A549 (cell line): ENCODE data around the gene CD53. TPM values are rescaled to one million over a fixed set of nuclear protein-coding genes. Genes with fewer than 3 reads are reported as not detected.

Experiments
- ATAC-seq, 2 experiments: fragments of 200-7000 bp in 1 of 2; fragments of >200 bp in 1 of 2; cut with Nextera tagmentation in 1 of 2; cut with Tn5 transposase in 1 of 2; 3 replicates each; pipeline versions ENCODE4 v1.8.0 to v1.9.1; 2018 to 2020; ENCODE audit warnings: mild to moderate bottlenecking in 1 of 2, moderate library complexity in 1 of 2
- CTCF ChIA-PET: fragments of 300-600 bp; sonication (Branson Sonifier 250); formaldehyde crosslinking; extraction: SDS; loops from one replicate; lab custom pipeline; 2021; ENCODE audit warnings: antibody characterized with exemption, inconsistent platforms; lab: Yijun Ruan, JAX
- POLR2A ChIA-PET: fragments of 350-600 bp; formaldehyde crosslinking; extraction: SDS; loops from one replicate; lab custom pipeline; 2021; ENCODE audit warnings: antibody characterized with exemption, inconsistent platforms; lab: Yijun Ruan, JAX
- DNase-seq, 2 experiments: peaks; one replicate each; pipeline versions ENCODE4 v3.0.0 to v3.0.0-alpha.2; 2011 to 2016; ENCODE audit warnings: low read depth in 1 of 2, low spot score in 1 of 2
- FAIRE-seq: peaks from 2 replicates; lab custom pipeline; 2011; peaks lifted over from hg19 to GRCh38; lab: Jason Lieb, UNC
- H3K27ac ChIP-seq, 2 experiments: fragments of >200 bp; sonication (Bioruptor Twin); formaldehyde crosslinking; 3 replicates each; pipeline ENCODE4 v1.5.1; 2016 to 2017
- H3K4me1 ChIP-seq: fragments of >200 bp; sonication (Bioruptor Twin); formaldehyde crosslinking; 3 replicates; pipeline ENCODE4 v1.6.1; 2016
- H3K4me2 ChIP-seq: fragments of >200 bp; sonication (Bioruptor Twin); formaldehyde crosslinking; 3 replicates; pipeline ENCODE4 v1.6.1; 2016
- H3K4me3 ChIP-seq: fragments of >200 bp; sonication (Bioruptor Twin); formaldehyde crosslinking; 3 replicates; pipeline ENCODE4 v1.5.1; 2016
- H3K9me3 ChIP-seq: fragments of >200 bp; sonication (Bioruptor Twin); formaldehyde crosslinking; 3 replicates; pipeline ENCODE4 v1.6.1; 2016
- CBX2 ChIP-seq: fragments of 200-600 bp; sonication (generic); IDR thresholded peaks from 2 replicates; pipeline ENCODE4 v1.6.1; 2016; ENCODE audit warnings: low read depth, mild to moderate bottlenecking, borderline replicate concordance
- CHD4 ChIP-seq: fragments of 200-600 bp; sonication (generic); IDR thresholded peaks from 2 replicates; pipeline ENCODE4 v1.6.1; 2016; ENCODE audit warnings: antibody characterized with exemption, mild to moderate bottlenecking, borderline replicate concordance
- CTCF ChIP-seq: fragments of >200 bp; sonication (Bioruptor Twin); formaldehyde crosslinking; IDR thresholded peaks from 3 replicates; pipeline ENCODE4 v1.5.1; 2016
- EHMT2 ChIP-seq: fragments of 200-600 bp; sonication (generic); IDR thresholded peaks from 2 replicates; pipeline ENCODE4 v1.6.1; 2016; ENCODE audit warnings: antibody characterized with exemption, low read depth, mild to moderate bottlenecking, moderate library complexity
- EP300 ChIP-seq, 2 experiments: fragments of >200 bp; sonication (Bioruptor Twin); formaldehyde crosslinking; IDR thresholded peaks; 2 replicates in 1 of 2; 3 replicates in 1 of 2; pipeline ENCODE4 v1.6.1; 2016 to 2017
- FOSB ChIP-seq: fragments of 250-450 bp; sonication (Bioruptor Pico); IDR thresholded peaks from 2 replicates; pipeline ENCODE4 v1.5.0; 2020; ENCODE audit warnings: mild to moderate bottlenecking, moderate library complexity
- FOSL2 ChIP-seq, 2 experiments: fragments of 450-650 bp in 1 of 2; fragments of >200 bp in 1 of 2; sonication (Bioruptor Twin) in 1 of 2; formaldehyde crosslinking; IDR thresholded peaks; 2 replicates each; pipeline versions ENCODE4 v1.5.0 to v1.6.1; 2016 to 2020; ENCODE audit warnings: mild to moderate bottlenecking in 1 of 2, moderate library complexity in 1 of 2
- FOXS1 ChIP-seq: fragments of 250-450 bp; sonication (Bioruptor Pico); IDR thresholded peaks from 2 replicates; pipeline ENCODE4 v1.5.0; 2020; ENCODE audit warnings: mild to moderate bottlenecking, moderate library complexity
- GATA3 ChIP-seq: IDR thresholded peaks from 2 replicates; pipeline ENCODE4 v1.6.1; 2012; ENCODE audit warnings: borderline replicate concordance
- HDAC2 ChIP-seq: fragments of 200-600 bp; sonication (generic); IDR thresholded peaks from 2 replicates; pipeline ENCODE4 v1.6.1; 2016
- HEYL ChIP-seq: fragments of 250-450 bp; sonication (Bioruptor Pico); IDR thresholded peaks from 2 replicates; pipeline ENCODE4 v1.8.0; 2021; ENCODE audit warnings: mild to moderate bottlenecking, moderate library complexity
- HMGXB4 ChIP-seq: fragments of 250-450 bp; sonication (Bioruptor Pico); IDR thresholded peaks from 2 replicates; pipeline ENCODE4 v1.5.0; 2021; ENCODE audit warnings: mild to moderate bottlenecking, moderate library complexity, borderline replicate concordance
- HOXA7 ChIP-seq: fragments of 250-450 bp; sonication (Bioruptor Pico); IDR thresholded peaks from 2 replicates; pipeline ENCODE4 v1.5.0; 2020; ENCODE audit warnings: mild to moderate bottlenecking, moderate library complexity
- HOXB13 ChIP-seq: fragments of 250-450 bp; sonication (Bioruptor Pico); IDR thresholded peaks from 2 replicates; pipeline ENCODE4 v1.5.0; 2020; ENCODE audit warnings: low read depth, mild to moderate bottlenecking, moderate library complexity
- JUNB ChIP-seq: fragments of >200 bp; sonication (Bioruptor Twin); formaldehyde crosslinking; IDR thresholded peaks from 2 replicates; pipeline ENCODE4 v1.6.1; 2016
- KDM1A ChIP-seq: fragments of 200-600 bp; sonication (generic); IDR thresholded peaks from 2 replicates; pipeline ENCODE4 v1.6.1; 2016; ENCODE audit warnings: low read depth, mild to moderate bottlenecking
- KDM5A ChIP-seq: fragments of 200-600 bp; sonication (generic); IDR thresholded peaks from 2 replicates; pipeline ENCODE4 v1.6.1; 2016; ENCODE audit warnings: antibody characterized with exemption, mild to moderate bottlenecking
- NPAS2 ChIP-seq: fragments of 250-450 bp; sonication (Bioruptor Pico); IDR thresholded peaks from 2 replicates; pipeline ENCODE4 v1.8.0; 2022; ENCODE audit warnings: mild to moderate bottlenecking, moderate library complexity, borderline replicate concordance
- POLR2AphosphoS2 ChIP-seq: conservative IDR thresholded peaks from 2 replicates; pipeline ENCODE4 v1.6.1; 2012; ENCODE audit warnings: low read length, improper control_type of control experiment, inconsistent platforms
- RAD21 ChIP-seq, 2 experiments: fragments of >200 bp in 1 of 2; sonication (Bioruptor Twin) in 1 of 2; formaldehyde crosslinking in 1 of 2; IDR thresholded peaks in 1 of 2; conservative IDR thresholded peaks in 1 of 2; 2 replicates in 1 of 2; 3 replicates in 1 of 2; pipeline ENCODE4 v1.6.1; 2012 to 2018; ENCODE audit warnings: inconsistent platforms in 1 of 2
- RARB ChIP-seq: fragments of 250-450 bp; sonication (Bioruptor Pico); IDR thresholded peaks from 2 replicates; pipeline ENCODE4 v1.8.0; 2021; ENCODE audit warnings: mild to moderate bottlenecking, moderate library complexity
- RFX5 ChIP-seq: fragments of 450-650 bp; IDR thresholded peaks from 2 replicates; pipeline ENCODE4 v1.7.1; 2014; ENCODE audit warnings: antibody characterized with exemption, mild to moderate bottlenecking, moderate library complexity
- SREBF2 ChIP-seq: fragments of 450-650 bp; IDR thresholded peaks from 2 replicates; pipeline ENCODE4 v1.6.1; 2014; ENCODE audit warnings: mild to moderate bottlenecking, moderate library complexity
- TFCP2L1 ChIP-seq: fragments of 250-450 bp; sonication (Bioruptor Pico); IDR thresholded peaks from 2 replicates; pipeline ENCODE4 v1.5.0; 2021; ENCODE audit warnings: mild to moderate bottlenecking
- ZC3H11A ChIP-seq: fragments of 450-650 bp; IDR thresholded peaks from 2 replicates; pipeline ENCODE4 v1.6.1; 2014; ENCODE audit warnings: antibody characterized with exemption, mild to moderate bottlenecking
- ZFP36 ChIP-seq: fragments of 450-650 bp; IDR thresholded peaks from 2 replicates; pipeline ENCODE4 v1.6.1; 2014; ENCODE audit warnings: borderline replicate concordance; ENCODE audit not compliant: partially characterized antibody
- WGBS: methylation state at CpG from one replicate; pipeline ENCODE4 v1.1.6; 2017; ENCODE audit errors: missing lambda C conversion rate; 5-methylcytosine and 5-hydroxymethylcytosine counted together
- polyA plus RNA-seq, 4 experiments: library from polyadenylated mRNA; depleted of rRNA in 3 of 4; stranded (reverse); fragments of >200 nt; fragmentation: RNase III in 1 of 4; extraction: RNeasy Plus Mini Kit Qiagen cat#74134 plus additional on column Dnase treatment in 1 of 4; gene quantifications; 2 replicates in 3 of 4; 3 replicates in 1 of 4; pipeline ENCODE4 v1.2.3, GENCODE V29; 2011 to 2017

CD53 gene
- polyA plus RNA-seq, 2 of the 4 experiments (the other 2 are of a cell fraction), result not detected

DNA sequence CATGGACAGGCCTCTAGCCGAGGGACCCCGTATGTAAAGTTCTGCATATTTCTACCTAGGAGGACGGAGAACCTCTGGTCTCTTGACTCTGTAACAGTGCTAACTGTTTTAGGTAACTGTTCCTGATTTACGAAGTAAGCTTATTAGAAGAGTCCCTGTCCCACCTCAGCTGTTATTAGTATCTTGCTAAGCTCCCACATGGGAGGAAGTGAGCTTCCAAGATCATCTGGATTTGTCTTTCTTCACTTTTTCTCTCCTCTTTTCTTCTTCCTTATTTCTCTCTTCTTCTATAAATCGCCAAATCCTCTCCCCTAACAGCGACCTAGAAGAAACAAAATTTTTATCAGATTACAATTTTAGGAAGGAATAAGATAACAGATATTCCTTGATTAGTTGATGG is 4.4 kb downstream of the CD53 start:
- H3K27ac ChIP-seq, result no peak overlapping the region
- no peaks in the 10 kb centered on the region for H3K9me3 ChIP-seq
- ChIA-PET POLR2A (no interaction called here), CTCF (no interaction called here)
- no peak overlapping the region for H3K4me2 ChIP-seq
- DNase-seq (no peak), ATAC-seq (no peak), FAIRE-seq (no peak)
- no peak overlapping the region for H3K4me3 ChIP-seq
- no peaks in the 10 kb centered on the region for H3K4me1 ChIP-seq
- WGBS, result 75% methylated on average over 6 of the region's 6 CpGs
- no peak for TF ChIP-seq HEYL (CRISPR knock-in tag)
- no peak for TF ChIP-seq JUNB
- TF ChIP-seq KDM5A, result no peak
- TF ChIP-seq FOSB, result no peak
- TF ChIP-seq EP300 (IDR thresholded peaks at IDR 0.05), result no peak
- no peak for TF ChIP-seq NPAS2
- TF ChIP-seq RAD21 (conservative IDR thresholded peaks at IDR 0.05 in 1 of 2, IDR thresholded peaks at IDR 0.05 in 1 of 2), result no peak
- no peak for TF ChIP-seq SREBF2
- TF ChIP-seq HDAC2, result no peak
- TF ChIP-seq EHMT2, result no peak
- TF ChIP-seq CBX2, result no peak
- TF ChIP-seq ZC3H11A, result no peak
- TF ChIP-seq KDM1A, result no peak
- TF ChIP-seq HOXB13 (CRISPR knock-in tag), result no peak
- no peak for TF ChIP-seq HOXA7 (CRISPR knock-in tag)
- no peak for TF ChIP-seq CHD4
- no peak for TF ChIP-seq HMGXB4 (CRISPR knock-in tag)
- TF ChIP-seq FOSL2 (IDR thresholded peaks at IDR 0.05), result no peak
- TF ChIP-seq FOSL2 (CRISPR knock-in tag; IDR thresholded peaks at IDR 0.05), result no peak

- ATAC-seq (no peak), FAIRE-seq (no peak), DNase-seq (no peak)
- POLR2A ChIA-PET, result no interaction called here
- H3K27ac ChIP-seq, result no peak overlapping the region
- 41% methylated on average over 8 of the region's 8 CpGs for WGBS
- H3K4me1 ChIP-seq, result no peaks in the 10 kb centered on the region
- no peak overlapping the region for H3K4me3 ChIP-seq
- TF ChIP-seq CBX2 (no peak), RFX5 (no peak), FOXS1 (no peak)
- TF ChIP-seq, all 56 proteins: peak for 0
- Histone ChIP-seq H3K9me3 (no peaks in the 10 kb centered on the region), H3K4me2 (no peak overlapping the region)
- CTCF ChIA-PET, result no interaction called here
Observed at GRCh38 chr1:110877776-110878175, 4.8 kb downstream of the CD53 start.

GRCh38 chr1:110878591-110878990 is 5.6 kb downstream of the CD53 start:
- no peak for FAIRE-seq
- no peak for ATAC-seq
- CTCF ChIA-PET, result no interaction called here
- 63% methylated on average over 2 of the region's 2 CpGs for WGBS
- H3K4me3 ChIP-seq, result no peak overlapping the region
- H3K27ac ChIP-seq, result no peak overlapping the region
- no peaks in the 10 kb centered on the region for H3K9me3 ChIP-seq
- H3K4me2 ChIP-seq, result no peak overlapping the region
- TF ChIP-seq CTCF (no peak), ZFP36 (no peak), TFCP2L1 (CRISPR knock-in tag) (no peak), RARB (CRISPR knock-in tag) (no peak), HOXA7 (CRISPR knock-in tag) (no peak), HEYL (CRISPR knock-in tag) (no peak), GATA3 (no peak), POLR2AphosphoS2 (no peak)
- no peaks in the 10 kb centered on the region for H3K4me1 ChIP-seq
- DNase-seq, result no peak
- POLR2A ChIA-PET, result no interaction called here
